GM18505 (cell line): ENCODE results near the gene ERP27.

Experiments used
- ATAC-seq: cut with Tn5 transposase; IDR thresholded peaks from one replicate; pipeline ENCODE4 v1.9.1; 2021; ENCODE audit not compliant: unreplicated experiment
- POLR2A ChIP-seq: IDR thresholded peaks from 4 replicates; pipeline ENCODE4 v1.6.1; 2011; ENCODE audit warnings: borderline replicate concordance; ENCODE audit not compliant: insufficient read depth, insufficient read length; ENCODE audit errors: extremely low read depth

Gene ERP27

GRCh38 chr12:14963520-14963919, 25.2 kb upstream of the ERP27 start:
- no peak for TF ChIP-seq POLR2A
- ATAC-seq = no peak

- ATAC-seq = no peak
- no peak for TF ChIP-seq POLR2A
These were observed 24.5 kb upstream of the ERP27 start for GRCh38 chr12:14962797-14963196.

GRCh38 chr12:14962153-14962539, 23.8 kb upstream of the ERP27 start:
- ATAC-seq = no peak
- TF ChIP-seq POLR2A = no peak

- peak; percentile 73 for TF ChIP-seq POLR2A
- ATAC-seq = peak; percentile 58
These were observed 23.3 kb upstream of the ERP27 start, which contains the start of gene ARHGDIB for GRCh38 chr12:14961466-14962152. ARHGDIB (minus strand) TSS chr12:14961601; CDS start chr12:14950712, 10,889 bp downstream.

- TF ChIP-seq POLR2A = no peak
- peak; percentile 36 for ATAC-seq
These were observed 22.5 kb upstream of the ERP27 start for GRCh38 chr12:14960548-14961465.

GRCh38 chr12:14959916-14960496, 21.7 kb upstream of the ERP27 start:
- TF ChIP-seq POLR2A = peak; percentile 39
- no peak for ATAC-seq

GRCh38 chr12:14959463-14959862, 21.1 kb upstream of the ERP27 start:
- no peak for TF ChIP-seq POLR2A
- no peak for ATAC-seq

GRCh38 chr12:14959126-14959440, 20.7 kb upstream of the ERP27 start:
- TF ChIP-seq POLR2A = no peak
- no peak for ATAC-seq

GRCh38 chr12:14958361-14959125, 20.2 kb upstream of the ERP27 start:
- TF ChIP-seq POLR2A = no peak
- no peak for ATAC-seq

- no peak for TF ChIP-seq POLR2A
- no peak for ATAC-seq
These were observed 19.3 kb upstream of the ERP27 start for GRCh38 chr12:14957551-14958168.

- no peak for ATAC-seq
- TF ChIP-seq POLR2A = no peak
These were observed 18.6 kb upstream of the ERP27 start for GRCh38 chr12:14956905-14957304.

- ATAC-seq = peak; percentile 38
- peak; percentile 47 for TF ChIP-seq POLR2A
These were observed 17.9 kb upstream of the ERP27 start for GRCh38 chr12:14956024-14956891.

- TF ChIP-seq POLR2A = no peak
- no peak for ATAC-seq
These were observed 15.9 kb upstream of the ERP27 start for GRCh38 chr12:14954269-14954668.

- no peak for ATAC-seq
- TF ChIP-seq POLR2A = no peak
These were observed 15.4 kb upstream of the ERP27 start for GRCh38 chr12:14953752-14954151.
